ENCODE measurements around the gene PHGDH. TPM values are rescaled to one million over a fixed set of nuclear protein-coding genes. Genes with fewer than 3 reads are reported as not detected.

The PHGDH gene
- total and polyA plus RNA-seq, 2 donors (not counting 3 experiments of a cell fraction or from before 2014, with no cell fraction given), result 37.9 to 120 TPM

DNA sequence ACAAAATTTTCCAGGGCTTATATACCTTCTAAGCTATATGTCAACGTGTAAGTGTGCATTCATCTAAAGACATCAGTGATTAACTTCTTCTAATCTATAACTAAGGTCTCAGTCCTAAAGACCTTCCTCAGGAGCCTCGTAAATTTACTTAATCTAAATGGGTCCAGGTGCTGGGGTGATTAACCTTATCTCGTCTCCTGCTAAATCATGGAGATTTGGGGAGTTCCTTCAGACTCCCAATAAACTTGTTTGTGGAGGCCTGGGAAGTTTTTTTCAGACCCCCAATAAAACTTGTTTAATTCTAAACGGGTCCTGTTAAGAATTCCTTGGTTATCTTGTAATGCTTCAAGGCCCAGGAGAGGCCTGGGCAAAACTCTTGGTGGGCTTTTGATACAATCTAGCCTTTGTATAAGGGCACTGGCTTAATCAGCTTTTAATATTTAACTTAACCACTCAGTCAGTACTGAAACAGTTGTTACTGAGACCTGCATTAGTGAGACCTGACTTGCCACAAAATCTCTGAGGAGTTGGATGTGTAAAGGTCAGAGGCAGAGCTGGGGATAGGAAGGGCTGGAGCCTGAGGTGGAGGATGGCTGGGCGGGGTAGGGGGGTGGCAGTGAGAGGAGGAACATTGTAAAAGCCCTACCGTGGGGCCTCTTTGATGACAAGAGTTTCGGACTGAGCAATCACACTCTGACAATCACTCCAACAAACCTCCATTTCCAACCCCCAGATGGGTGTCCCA is 63.2 kb downstream of the PHGDH start:
- Histone ChIP-seq H3K9me3 (replicated peaks; ENCODE audit: control insufficient read depth, insufficient read depth, low read length) (no peaks in the 10 kb centered on the region), H2AFZ (ENCODE audit: low read depth, low read length) (no peak overlapping the region), H3K4me1 (ENCODE audit: control insufficient read depth, extremely low read depth, insufficient read depth, low read length) (no peaks in the 10 kb centered on the region), H3K9me1 (replicated peaks; ENCODE audit: control insufficient read depth, extremely low read depth, insufficient read depth, low read length) (no peaks in the 10 kb centered on the region), H3K36me3 (ENCODE audit: control insufficient read depth in 2 of 2, extremely low read depth in 1 of 2, insufficient read depth in 2 of 2, low read length in 2 of 2) (no peaks in the 10 kb centered on the region), H4K20me1 (replicated peaks; ENCODE audit: control insufficient read depth, extremely low read depth, insufficient read depth, low read length) (no peaks in the 10 kb centered on the region), H3K9ac (replicated peaks; ENCODE audit: extremely low read depth, insufficient read depth, low read length) (no peak overlapping the region), H3K4me3 (replicated peaks in 1 of 3; ENCODE audit: insufficient read depth in 1 of 3, low read depth in 1 of 3, low read length in 3 of 3) (no peak overlapping the region), H3K27me3 (ENCODE audit: control insufficient read depth in 2 of 2, insufficient read depth in 2 of 2, low read length in 2 of 2) (peaks cover 19 to 25% of the 10 kb centered on the region in 2 experiments), H3K79me2 (ENCODE audit: control insufficient read depth, insufficient read depth, low read length) (no peaks in the 10 kb centered on the region), H3K27ac (ENCODE audit: insufficient read depth, low read depth, low read length) (no peak overlapping the region), H3K4me2 (ENCODE audit: insufficient read depth, low read length) (no peak overlapping the region)
- no TSS peak for BruUV-seq (replicated peaks)
- dilution Hi-C loops (cut with MboI; ENCODE audit: extremely low pct_ligation_motif_present, low sequenced_read_pairs) (no loop called here), intact Hi-C loops (cut with micrococcal nuclease) (no loop called here)
- TF ChIP-seq POLR2AphosphoS5 (IDR thresholded peaks at IDR 0.05; ENCODE audit: insufficient read depth, low read depth, low read length) (no peak), FOS (IDR thresholded peaks at IDR 0.05; ENCODE audit: borderline replicate concordance, insufficient read depth, low read length) (no peak), EZH2 (IDR thresholded peaks at IDR 0.05; ENCODE audit: borderline replicate concordance, low read depth, low read length, severe bottlenecking) (no peak)
- DNase-seq (ENCODE audit: low read depth, low spot score) (no peak), FAIRE-seq (no peak)
- CTCF ChIA-PET, result no interaction called here
- POLR2A ChIA-PET, result no interaction called here

DNA sequence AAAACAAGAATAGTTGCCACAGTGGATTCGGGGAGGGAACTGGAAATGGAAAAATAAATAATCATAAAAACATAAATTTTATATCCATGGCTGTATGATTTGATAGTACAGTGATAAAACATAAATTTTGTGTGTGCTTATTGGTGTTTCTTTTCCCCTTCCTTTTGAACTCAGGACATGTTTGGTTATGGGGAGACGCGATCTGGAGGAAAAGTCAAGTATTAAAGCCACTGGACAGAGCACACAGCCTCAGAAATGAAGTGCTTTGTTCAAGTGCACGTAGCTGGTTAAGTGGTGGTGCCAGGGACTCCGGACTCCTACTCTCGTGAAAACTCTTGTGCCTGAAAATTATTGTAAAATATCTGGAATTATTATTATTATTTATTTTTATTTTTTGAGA is 66.6 kb downstream of the PHGDH start:
- BruUV-seq (replicated peaks), result no TSS peak
- dilution Hi-C loops (cut with MboI; ENCODE audit: extremely low pct_ligation_motif_present, low sequenced_read_pairs), result no loop called here
- Histone ChIP-seq H3K27me3 (ENCODE audit: control insufficient read depth in 2 of 2, insufficient read depth in 2 of 2, low read length in 2 of 2) (peaks cover 18 to 21% of the 10 kb centered on the region in 2 experiments), H3K79me2 (ENCODE audit: control insufficient read depth, insufficient read depth, low read length) (no peaks in the 10 kb centered on the region), H3K27ac (ENCODE audit: insufficient read depth, low read depth, low read length) (no peak overlapping the region), H3K9me3 (replicated peaks; ENCODE audit: control insufficient read depth, insufficient read depth, low read length) (no peaks in the 10 kb centered on the region), H2AFZ (ENCODE audit: low read depth, low read length) (no peak overlapping the region), H3K4me1 (ENCODE audit: control insufficient read depth, extremely low read depth, insufficient read depth, low read length) (no peaks in the 10 kb centered on the region), H3K9me1 (replicated peaks; ENCODE audit: control insufficient read depth, extremely low read depth, insufficient read depth, low read length) (no peaks in the 10 kb centered on the region), H3K4me2 (ENCODE audit: insufficient read depth, low read length) (no peak overlapping the region), H4K20me1 (replicated peaks; ENCODE audit: control insufficient read depth, extremely low read depth, insufficient read depth, low read length) (no peaks in the 10 kb centered on the region), H3K4me3 (replicated peaks in 1 of 3; ENCODE audit: insufficient read depth in 1 of 3, low read depth in 1 of 3, low read length in 3 of 3) (no peak overlapping the region), H3K9ac (replicated peaks; ENCODE audit: extremely low read depth, insufficient read depth, low read length) (no peak overlapping the region), H3K36me3 (ENCODE audit: control insufficient read depth in 2 of 2, extremely low read depth in 1 of 2, insufficient read depth in 2 of 2, low read length in 2 of 2) (no peaks in the 10 kb centered on the region)
- TF ChIP-seq EZH2 (IDR thresholded peaks at IDR 0.05; ENCODE audit: borderline replicate concordance, low read depth, low read length, severe bottlenecking), result no peak
- TF ChIP-seq GATA2 (IDR thresholded peaks at IDR 0.05; ENCODE audit: insufficient read depth, insufficient read length, low read depth, low read length), result no peak
- no peak for TF ChIP-seq FOS (IDR thresholded peaks at IDR 0.05; ENCODE audit: borderline replicate concordance, insufficient read depth, low read length)
- no peak for TF ChIP-seq MYC (IDR thresholded peaks at IDR 0.05; ENCODE audit: low read depth, low read length)
- no peak for TF ChIP-seq POLR2A (IDR thresholded peaks at IDR 0.05; ENCODE audit: low read depth, low read length)
- no peak for TF ChIP-seq POLR2AphosphoS5 (IDR thresholded peaks at IDR 0.05; ENCODE audit: insufficient read depth, low read depth, low read length)
- TF ChIP-seq JUN (IDR thresholded peaks at IDR 0.05; ENCODE audit: borderline replicate concordance, insufficient read depth, insufficient read length, low read depth), result no peak
- TF ChIP-seq, protein P1, sequence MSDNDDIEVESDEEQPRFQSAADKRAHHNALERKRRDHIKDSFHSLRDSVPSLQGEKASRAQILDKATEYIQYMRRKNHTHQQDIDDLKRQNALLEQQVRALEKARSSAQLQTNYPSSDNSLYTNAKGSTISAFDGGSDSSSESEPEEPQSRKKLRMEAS (IDR thresholded peaks at IDR 0.05; ENCODE audit: insufficient read depth, insufficient read length), result no peak
- TF ChIP-seq, protein P2, sequence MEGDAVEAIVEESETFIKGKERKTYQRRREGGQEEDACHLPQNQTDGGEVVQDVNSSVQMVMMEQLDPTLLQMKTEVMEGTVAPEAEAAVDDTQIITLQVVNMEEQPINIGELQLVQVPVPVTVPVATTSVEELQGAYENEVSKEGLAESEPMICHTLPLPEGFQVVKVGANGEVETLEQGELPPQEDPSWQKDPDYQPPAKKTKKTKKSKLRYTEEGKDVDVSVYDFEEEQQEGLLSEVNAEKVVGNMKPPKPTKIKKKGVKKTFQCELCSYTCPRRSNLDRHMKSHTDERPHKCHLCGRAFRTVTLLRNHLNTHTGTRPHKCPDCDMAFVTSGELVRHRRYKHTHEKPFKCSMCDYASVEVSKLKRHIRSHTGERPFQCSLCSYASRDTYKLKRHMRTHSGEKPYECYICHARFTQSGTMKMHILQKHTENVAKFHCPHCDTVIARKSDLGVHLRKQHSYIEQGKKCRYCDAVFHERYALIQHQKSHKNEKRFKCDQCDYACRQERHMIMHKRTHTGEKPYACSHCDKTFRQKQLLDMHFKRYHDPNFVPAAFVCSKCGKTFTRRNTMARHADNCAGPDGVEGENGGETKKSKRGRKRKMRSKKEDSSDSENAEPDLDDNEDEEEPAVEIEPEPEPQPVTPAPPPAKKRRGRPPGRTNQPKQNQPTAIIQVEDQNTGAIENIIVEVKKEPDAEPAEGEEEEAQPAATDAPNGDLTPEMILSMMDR (IDR thresholded peaks at IDR 0.05; ENCODE audit: extremely low read depth in 1 of 2, insufficient read depth in 1 of 2, low read depth in 1 of 2, low read length in 2 of 2), result no peak
- DNase-seq (ENCODE audit: low read depth, low spot score), result no peak
- ChIA-PET POLR2A (no interaction called here), CTCF (interaction anchor here (2.9 kb wide), 1 partner anchor 30 kb away, joined by 11 read pairs; no protein-coding TSS in a partner anchor)
- intact Hi-C loops (cut with micrococcal nuclease), result no loop called here
- FAIRE-seq, result no peak
